H1 (cell line): Measurements from ENCODE around the gene RAD52. TPM values are rescaled to one million over a fixed set of nuclear protein-coding genes. Genes with fewer than 3 reads are reported as not detected.

Experiments
- CHD1 ChIP-seq: IDR thresholded peaks from 2 replicates; pipeline ENCODE4 v1.6.1; 2012; ENCODE audit warnings: low read depth, low read length, improper control_type of control experiment
- CHD7 ChIP-seq: fragments of 300-600 bp; sonication (generic); IDR thresholded peaks from 2 replicates; pipeline ENCODE4 v1.7.1; 2012; ENCODE audit warnings: low read length, moderate library complexity, mild to moderate bottlenecking, inconsistent platforms; ENCODE audit not compliant: insufficient replicate concordance
- EGR1 ChIP-seq: IDR thresholded peaks from 2 replicates; pipeline ENCODE4 v1.6.1; 2011; ENCODE audit warnings: low read depth, low read length, borderline replicate concordance
- JUND ChIP-seq: IDR thresholded peaks from 2 replicates; pipeline ENCODE4 v1.6.1; 2011; ENCODE audit warnings: mild to moderate bottlenecking, improper control_type of control experiment, low read length
- KDM1A ChIP-seq: fragments of 200-600, 300-600 bp; sonication (generic); IDR thresholded peaks from 2 replicates; pipeline ENCODE4 v1.7.1; 2016; ENCODE audit warnings: mild to moderate bottlenecking, low read length, borderline replicate concordance
- RAD21 ChIP-seq, 2 experiments: IDR thresholded peaks in 1 of 2; conservative IDR thresholded peaks in 1 of 2; 2 replicates each; pipeline ENCODE4 v1.6.1; 2011; ENCODE audit warnings: low read depth in 2 of 2, low read length in 2 of 2, improper control_type of control experiment in 1 of 2, inconsistent platforms in 1 of 2, mild to moderate bottlenecking in 1 of 2, moderate library complexity in 1 of 2
- RBBP5 ChIP-seq: IDR thresholded peaks from 2 replicates; pipeline ENCODE4 v1.7.1; 2012; ENCODE audit warnings: low read depth, mild to moderate bottlenecking, inconsistent platforms, low read length, moderate library complexity, borderline replicate concordance
- SP2 ChIP-seq: IDR thresholded peaks from 2 replicates; pipeline ENCODE4 v1.6.1; 2012; ENCODE audit warnings: mild to moderate bottlenecking, low read length, inconsistent platforms
- SP4 ChIP-seq: IDR thresholded peaks from 2 replicates; pipeline ENCODE4 v1.6.1; 2012; ENCODE audit warnings: low read length, inconsistent platforms
- TEAD4 ChIP-seq: IDR thresholded peaks from 2 replicates; pipeline ENCODE4 v1.6.1; 2012; ENCODE audit warnings: low read depth, low read length, inconsistent platforms, mixed read lengths
- polyA plus RNA-seq, 7 experiments: library from polyadenylated mRNA; depleted of rRNA in 3 of 7; stranded (reverse) in 5 of 7; unstranded in 2 of 7; fragments of >200 nt in 5 of 7; fragments of 200-250 nt in 2 of 7; gene quantifications; 1 replicate in 5 of 7; 2 replicates in 1 of 7; 4 replicates in 1 of 7; pipeline versions ENCODE4 v1.2.1 to v1.2.3, GENCODE V29; 2011 to 2013; ENCODE audit warnings: missing spikeins in 2 of 7, mixed read lengths in 2 of 7
- total RNA-seq: library from RNA; stranded (reverse); fragmentation: NEBNext Ultra II Directional; extraction: Animal tissue kit (Norgen Biotek cat#: 25700); gene quantifications from 2 replicates; pipeline ENCODE4 v1.2.1, GENCODE V29; 2021
- TF ChIP-seq, protein P1 (sequence below): IDR thresholded peaks from 2 replicates; pipeline ENCODE4 v1.6.1; 2012; ENCODE audit warnings: inconsistent platforms

Gene RAD52
- total and polyA plus RNA-seq, 2 of the 8 experiments (the other 6 are each of a cell fraction or from before 2014, with no cell fraction given), result 12.5 to 14.3 TPM

- TF ChIP-seq CHD7 (no peak), KDM1A (no peak), RAD21 (IDR thresholded peaks at IDR 0.05 in 1 of 2, conservative IDR thresholded peaks at IDR 0.05 in 1 of 2; ENCODE audit: low read depth in 2 of 2, low read length in 2 of 2) (no peak), SP4 (no peak), EGR1 (no peak), CHD1 (no peak), SP2 (no peak), TEAD4 (no peak), RBBP5 (no peak), JUND (no peak)
- TF ChIP-seq, protein P1, sequence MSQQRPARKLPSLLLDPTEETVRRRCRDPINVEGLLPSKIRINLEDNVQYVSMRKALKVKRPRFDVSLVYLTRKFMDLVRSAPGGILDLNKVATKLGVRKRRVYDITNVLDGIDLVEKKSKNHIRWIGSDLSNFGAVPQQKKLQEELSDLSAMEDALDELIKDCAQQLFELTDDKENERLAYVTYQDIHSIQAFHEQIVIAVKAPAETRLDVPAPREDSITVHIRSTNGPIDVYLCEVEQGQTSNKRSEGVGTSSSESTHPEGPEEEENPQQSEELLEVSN, result no peak
Observed at GRCh38 chr12:896031-896430, 53.5 kb downstream of the RAD52 start (continued).
